HUES48 (cell line): ENCODE results near the gene SLC36A2.

Experiments used
- H3K27ac ChIP-seq: one replicate; pipeline ENCODE4 v1.7.0; 2013; ENCODE audit warnings: low read depth, low read length, inconsistent platforms
- H3K27me3 ChIP-seq: 2 replicates; pipeline ENCODE4 v1.6.1; 2013; ENCODE audit warnings: mild to moderate bottlenecking, low read length; ENCODE audit not compliant: control insufficient read depth, insufficient read depth
- H3K36me3 ChIP-seq: 2 replicates; pipeline ENCODE4 v1.6.1; 2013; ENCODE audit warnings: low read length; ENCODE audit not compliant: control insufficient read depth, insufficient read depth
- H3K4me1 ChIP-seq: 2 replicates; pipeline ENCODE4 v1.6.1; 2013; ENCODE audit warnings: mild to moderate bottlenecking, low read length; ENCODE audit not compliant: control insufficient read depth, insufficient read depth
- H3K4me3 ChIP-seq: 2 replicates; pipeline ENCODE4 v1.5.1; 2013; ENCODE audit warnings: mild to moderate bottlenecking, low read depth, low read length
- H3K9ac ChIP-seq: 2 replicates; pipeline ENCODE4 v1.6.1; 2013; ENCODE audit warnings: mild to moderate bottlenecking, low read depth, low read length, moderate library complexity
- H3K9me3 ChIP-seq: 2 replicates; pipeline ENCODE4 v1.6.1; 2013; ENCODE audit warnings: low read length; ENCODE audit not compliant: control insufficient read depth, insufficient read depth

The SLC36A2 gene

GRCh38 chr5:151283120-151283825 lies 64.1 kb downstream of the SLC36A2 start:
- Histone ChIP-seq H3K9ac (no peak overlapping the region), H3K4me3 (no peak overlapping the region), H3K9me3 (no peaks in the 10 kb centered on the region), H3K36me3 (no peaks in the 10 kb centered on the region), H3K27me3 (no peaks in the 10 kb centered on the region), H3K27ac (no peak overlapping the region), H3K4me1 (peaks cover 5% of the 10 kb centered on the region)

DNA sequence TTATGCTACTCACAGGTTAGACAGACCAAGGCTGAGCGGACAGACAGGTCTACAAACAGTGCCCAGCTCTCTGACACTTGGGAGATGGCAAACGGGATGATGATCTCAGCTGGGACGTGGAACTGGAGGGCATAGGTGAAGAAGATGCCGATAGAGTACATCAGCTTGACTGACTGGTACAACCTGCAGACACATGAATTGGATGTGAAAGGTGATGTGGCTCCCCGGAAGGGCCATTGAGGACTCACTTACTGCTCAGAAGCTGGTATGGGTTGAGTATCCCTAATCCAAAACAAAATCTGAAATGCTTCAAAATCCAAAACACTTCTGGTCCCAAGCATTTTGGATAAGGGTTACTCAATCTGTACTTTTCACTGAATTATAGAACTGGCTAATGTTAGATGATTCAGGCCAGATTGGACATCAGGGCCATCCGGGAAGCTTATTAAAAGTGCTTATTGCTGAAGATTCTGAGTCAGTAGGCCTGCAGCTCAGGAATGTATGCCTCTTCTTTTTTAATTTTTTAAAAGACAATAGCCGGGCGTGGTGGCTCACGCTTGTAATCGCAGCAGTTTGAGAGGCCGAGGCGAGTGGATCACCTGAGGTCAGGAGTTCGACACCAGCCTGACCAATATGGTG lies 66.2 kb downstream of the SLC36A2 start:
- H3K27me3 ChIP-seq = no peaks in the 10 kb centered on the region
- no peaks in the 10 kb centered on the region for H3K9me3 ChIP-seq
- H3K27ac ChIP-seq = no peak overlapping the region
- no peak overlapping the region for H3K4me3 ChIP-seq
- H3K9ac ChIP-seq = no peak overlapping the region
- no peaks in the 10 kb centered on the region for H3K4me1 ChIP-seq
- no peaks in the 10 kb centered on the region for H3K36me3 ChIP-seq

DNA sequence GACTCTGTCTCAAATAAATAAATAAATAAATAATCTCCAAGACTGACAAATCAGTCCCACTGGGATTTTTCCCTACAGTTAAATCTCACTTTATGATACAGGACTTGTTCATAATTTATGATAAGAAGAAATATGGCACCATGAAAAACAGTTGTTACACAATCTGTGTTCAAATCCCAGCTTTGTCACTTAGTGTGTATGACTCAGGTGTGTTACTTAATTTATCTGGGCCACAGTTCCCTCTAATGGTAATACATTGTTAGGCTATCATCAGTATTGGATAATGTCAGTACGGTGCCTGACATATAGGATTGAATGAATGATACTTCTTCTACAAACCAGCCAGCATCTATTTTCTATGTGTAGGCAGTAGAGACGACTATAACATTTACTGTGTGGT lies 66.9 kb downstream of the SLC36A2 start:
- Histone ChIP-seq H3K27me3 (no peaks in the 10 kb centered on the region), H3K9ac (no peak overlapping the region), H3K36me3 (no peaks in the 10 kb centered on the region), H3K4me3 (no peak overlapping the region), H3K9me3 (no peaks in the 10 kb centered on the region), H3K4me1 (no peaks in the 10 kb centered on the region), H3K27ac (no peak overlapping the region)

DNA sequence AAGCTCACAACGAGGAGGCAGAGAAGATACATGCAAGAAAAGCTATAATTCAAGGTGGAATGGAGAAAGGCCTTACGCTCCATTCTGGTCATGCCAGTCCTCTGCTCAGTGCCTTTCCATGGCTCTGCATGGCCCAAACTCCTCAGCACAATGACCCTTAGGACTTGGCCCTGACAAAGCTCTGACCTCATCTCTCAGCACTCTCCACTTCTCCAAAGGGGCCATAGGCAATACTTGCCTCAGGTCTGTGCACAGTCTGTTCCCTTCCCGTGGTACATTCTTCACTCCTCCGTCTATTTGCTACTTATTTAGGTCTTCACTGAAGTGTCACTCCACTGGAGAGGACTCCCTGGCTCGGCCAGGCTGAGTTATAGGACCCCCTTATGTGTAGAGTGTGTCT lies 68.5 kb downstream of the SLC36A2 start:
- no peak overlapping the region for H3K27ac ChIP-seq
- H3K4me1 ChIP-seq = no peaks in the 10 kb centered on the region
- H3K36me3 ChIP-seq = no peaks in the 10 kb centered on the region
- no peak overlapping the region for H3K9ac ChIP-seq
- H3K9me3 ChIP-seq = no peaks in the 10 kb centered on the region
- no peaks in the 10 kb centered on the region for H3K27me3 ChIP-seq
- H3K4me3 ChIP-seq = no peak overlapping the region

GRCh38 chr5:151275803-151276202 lies 71.6 kb downstream of the SLC36A2 start:
- H3K27me3 ChIP-seq = no peaks in the 10 kb centered on the region
- H3K36me3 ChIP-seq = no peaks in the 10 kb centered on the region
- no peak overlapping the region for H3K4me3 ChIP-seq
- no peaks in the 10 kb centered on the region for H3K4me1 ChIP-seq
- no peak overlapping the region for H3K9ac ChIP-seq
- no peak overlapping the region for H3K27ac ChIP-seq
- H3K9me3 ChIP-seq = no peaks in the 10 kb centered on the region

DNA sequence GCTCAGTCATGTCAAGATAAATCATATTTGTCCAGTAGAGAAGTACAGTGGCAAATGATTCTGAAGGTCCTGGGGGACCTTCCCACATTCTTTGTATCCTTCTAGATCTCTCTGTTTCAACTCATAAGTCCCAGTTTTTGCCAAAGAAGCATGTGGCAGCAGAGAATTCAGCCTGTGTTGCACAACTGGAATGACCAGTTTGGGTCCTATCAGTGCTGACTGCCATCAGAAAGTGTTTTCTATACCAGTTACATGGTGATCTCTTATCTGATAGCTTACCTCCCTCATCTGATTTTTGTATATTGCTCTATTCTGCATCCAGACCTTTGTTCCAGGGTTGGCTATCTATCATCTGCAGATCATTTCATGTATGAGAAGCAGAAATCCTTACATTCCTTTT lies 72.7 kb downstream of the SLC36A2 start:
- Histone ChIP-seq H3K36me3 (peaks cover 9% of the 10 kb centered on the region; the same call in 1 of the 2 replicates), H3K9ac (no peak overlapping the region), H3K9me3 (no peaks in the 10 kb centered on the region), H3K4me3 (no peak overlapping the region), H3K27ac (no peak overlapping the region), H3K4me1 (no peaks in the 10 kb centered on the region), H3K27me3 (no peaks in the 10 kb centered on the region)

DNA sequence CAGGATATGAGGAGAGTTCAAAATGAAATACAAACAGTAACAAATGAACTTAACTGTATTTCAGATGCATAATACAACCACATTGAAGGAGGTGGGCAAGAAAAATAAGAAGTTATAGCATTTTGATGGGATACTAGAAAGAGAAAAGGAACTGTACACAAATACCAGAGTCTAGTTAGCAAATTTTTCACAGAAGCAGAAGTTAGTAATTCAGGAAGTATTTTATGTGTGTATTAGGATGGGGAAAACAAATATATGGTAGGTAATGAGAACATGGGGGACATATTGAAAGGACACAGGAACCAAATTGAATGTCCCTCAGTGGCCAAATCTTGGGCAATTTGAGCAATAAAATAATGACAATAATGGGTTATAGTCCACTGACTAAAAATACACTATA lies 76.0 kb downstream of the SLC36A2 start:
- Histone ChIP-seq H3K36me3 (peaks cover 34% of the 10 kb centered on the region), H3K27me3 (no peaks in the 10 kb centered on the region), H3K4me1 (no peaks in the 10 kb centered on the region), H3K27ac (no peak overlapping the region), H3K4me3 (no peak overlapping the region), H3K9me3 (no peaks in the 10 kb centered on the region), H3K9ac (no peak overlapping the region)

- Histone ChIP-seq H3K9me3 (no peaks in the 10 kb centered on the region), H3K4me1 (no peaks in the 10 kb centered on the region), H3K36me3 (peaks cover 34% of the 10 kb centered on the region), H3K4me3 (no peak overlapping the region), H3K27ac (no peak overlapping the region), H3K9ac (no peak overlapping the region), H3K27me3 (no peaks in the 10 kb centered on the region)
Measured at GRCh38 chr5:151270599-151270998, 76.8 kb downstream of the SLC36A2 start.

DNA sequence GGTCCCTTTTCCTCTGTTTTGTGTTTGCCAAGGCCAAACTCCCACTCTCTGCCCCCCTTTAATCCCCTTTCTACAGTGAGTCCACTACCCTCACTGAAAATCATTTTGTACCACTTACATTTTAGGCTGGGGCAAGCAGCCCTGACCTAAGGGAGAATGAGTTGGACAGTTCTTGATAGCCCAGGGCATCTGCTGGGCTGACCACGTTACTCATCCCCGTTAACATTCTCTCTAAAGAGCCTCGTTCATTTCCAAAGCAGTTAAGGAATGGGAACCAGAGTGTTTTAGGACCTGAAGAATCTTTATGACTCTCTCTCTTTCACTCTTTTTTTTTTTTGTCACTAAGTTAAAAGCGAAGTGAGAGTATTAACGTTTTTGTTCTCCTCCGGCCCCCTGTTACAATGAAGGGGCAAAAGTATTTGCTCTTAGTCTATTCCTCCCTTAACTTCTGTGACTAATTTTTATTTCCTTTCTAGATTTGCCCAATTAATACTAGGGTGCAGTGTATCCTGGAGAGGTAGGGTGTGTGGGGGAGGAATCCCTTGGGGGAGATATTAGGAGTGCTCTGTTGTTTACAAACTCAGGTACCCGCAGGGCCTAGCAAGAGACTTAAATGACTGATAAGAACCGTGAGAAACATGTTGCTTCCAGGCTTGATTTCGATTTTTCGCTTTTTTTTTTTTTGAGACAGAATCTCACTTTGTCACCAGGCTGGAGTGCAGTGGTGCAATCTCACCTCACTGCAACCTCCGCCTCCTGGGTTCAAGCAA lies 79.7 kb downstream of the SLC36A2 start:
- Histone ChIP-seq H3K4me3 (no peak overlapping the region), H3K36me3 (peaks cover 34% of the 10 kb centered on the region), H3K4me1 (no peaks in the 10 kb centered on the region), H3K27me3 (no peaks in the 10 kb centered on the region), H3K9me3 (no peaks in the 10 kb centered on the region), H3K27ac (no peak overlapping the region), H3K9ac (no peak overlapping the region)
